ENCODE results near the gene ME1. TPM values are rescaled to one million over a fixed set of nuclear protein-coding genes. Genes with fewer than 3 reads are reported as not detected.
"Not testable (repeated sequence)": the region's sequence is repeated elsewhere in the genome, so short reads cannot be mapped to it uniquely, and the experiment has no call there.

Gene ME1
- total RNA-seq, 2 experiments from 2014 or later = 0.25 to 0.49 TPM

GRCh38 chr6:83292900-83293843, 137.7 kb downstream of the ME1 start:
- ATAC-seq = peak; percentile 83
- Mint-ChIP-seq H3K4me1 (ENCODE audit: low read depth) (peaks cover 11% of the 10 kb centered on the region), H3K27ac (no peak overlapping the region), H3K4me3 (no peak overlapping the region), H3K27me3 (peaks cover 27% of the 10 kb centered on the region), H3K9me3 (peaks cover 8% of the 10 kb centered on the region), H3K36me3 (ENCODE audit: low read depth) (no peaks in the 10 kb centered on the region)
- intact Hi-C loops (cut with micrococcal nuclease) = no loop called here
- DNase-seq = no peak
- POLR2A ChIA-PET = no interaction called here
- TF ChIP-seq, protein P1, sequence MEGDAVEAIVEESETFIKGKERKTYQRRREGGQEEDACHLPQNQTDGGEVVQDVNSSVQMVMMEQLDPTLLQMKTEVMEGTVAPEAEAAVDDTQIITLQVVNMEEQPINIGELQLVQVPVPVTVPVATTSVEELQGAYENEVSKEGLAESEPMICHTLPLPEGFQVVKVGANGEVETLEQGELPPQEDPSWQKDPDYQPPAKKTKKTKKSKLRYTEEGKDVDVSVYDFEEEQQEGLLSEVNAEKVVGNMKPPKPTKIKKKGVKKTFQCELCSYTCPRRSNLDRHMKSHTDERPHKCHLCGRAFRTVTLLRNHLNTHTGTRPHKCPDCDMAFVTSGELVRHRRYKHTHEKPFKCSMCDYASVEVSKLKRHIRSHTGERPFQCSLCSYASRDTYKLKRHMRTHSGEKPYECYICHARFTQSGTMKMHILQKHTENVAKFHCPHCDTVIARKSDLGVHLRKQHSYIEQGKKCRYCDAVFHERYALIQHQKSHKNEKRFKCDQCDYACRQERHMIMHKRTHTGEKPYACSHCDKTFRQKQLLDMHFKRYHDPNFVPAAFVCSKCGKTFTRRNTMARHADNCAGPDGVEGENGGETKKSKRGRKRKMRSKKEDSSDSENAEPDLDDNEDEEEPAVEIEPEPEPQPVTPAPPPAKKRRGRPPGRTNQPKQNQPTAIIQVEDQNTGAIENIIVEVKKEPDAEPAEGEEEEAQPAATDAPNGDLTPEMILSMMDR (IDR thresholded peaks at IDR 0.05) = no peak
- CTCF ChIA-PET = interaction anchor here (1.2 kb wide), 1 partner anchor 71 kb away, joined by 6 read pairs; no protein-coding TSS in a partner anchor

DNA sequence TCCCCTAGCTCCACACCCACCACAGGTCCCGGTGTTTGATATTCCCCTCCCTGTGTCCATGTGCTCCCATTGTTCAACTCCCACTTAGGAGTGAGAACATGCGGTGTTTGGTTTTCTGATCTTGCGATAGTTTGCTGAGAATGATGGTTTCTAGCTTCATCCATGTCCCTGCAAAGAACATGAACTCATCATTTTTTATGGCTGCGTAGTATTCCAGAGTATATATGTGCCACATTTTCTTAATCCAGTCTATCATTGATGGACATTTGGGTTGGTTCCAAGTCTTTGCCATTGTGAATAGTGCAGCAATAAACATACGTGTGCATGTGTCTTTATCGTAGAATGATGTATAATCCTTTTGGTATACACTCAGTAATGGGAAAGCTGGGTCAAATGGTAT, 143.6 kb downstream of the ME1 start:
- DNase-seq; H3K4me3 Mint-ChIP-seq; CTCF ChIA-PET; POLR2A ChIA-PET; ATAC-seq; intact Hi-C loops (cut with micrococcal nuclease); H3K27ac Mint-ChIP-seq; H3K36me3 Mint-ChIP-seq (ENCODE audit: low read depth); H3K4me1 Mint-ChIP-seq (ENCODE audit: low read depth); H3K9me3 Mint-ChIP-seq: not testable (repeated sequence)
- H3K27me3 Mint-ChIP-seq = peaks cover 14% of the 10 kb centered on the region

GRCh38 chr6:83285917-83286316, 144.9 kb downstream of the ME1 start:
- DNase-seq (no peak), ATAC-seq (no peak)
- Mint-ChIP-seq H3K9me3 (peaks cover 6% of the 10 kb centered on the region), H3K4me1 (ENCODE audit: low read depth) (no peaks in the 10 kb centered on the region), H3K4me3 (no peak overlapping the region), H3K36me3 (ENCODE audit: low read depth) (no peaks in the 10 kb centered on the region), H3K27me3 (peaks cover 8% of the 10 kb centered on the region), H3K27ac (no peak overlapping the region)
- TF ChIP-seq, protein P1 (IDR thresholded peaks at IDR 0.05) = no peak
- intact Hi-C loops (cut with micrococcal nuclease) = no loop called here
- ChIA-PET CTCF (no interaction called here), POLR2A (no interaction called here)

DNA sequence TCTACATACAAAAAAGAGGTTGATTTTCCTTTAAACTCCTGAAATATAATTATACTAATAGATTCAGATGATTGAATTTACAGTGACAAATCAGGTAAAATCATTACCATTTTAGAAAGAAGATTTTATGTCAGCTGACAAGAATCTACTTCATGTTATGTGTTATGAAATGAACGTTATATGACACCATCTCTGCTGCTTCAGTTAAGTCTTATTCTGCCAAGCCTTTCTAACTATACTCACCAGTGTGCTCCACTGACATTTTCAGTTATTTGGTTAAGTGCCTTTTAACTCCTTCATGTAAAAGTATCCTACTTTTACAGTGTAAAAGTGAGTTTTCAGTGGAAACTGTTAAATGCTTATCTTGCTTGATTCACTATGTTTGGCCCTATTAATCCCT, 157.3 kb downstream of the ME1 start:
- Mint-ChIP-seq H3K4me1 (ENCODE audit: low read depth) (peaks cover 2% of the 10 kb centered on the region), H3K9me3 (no peaks in the 10 kb centered on the region), H3K36me3 (ENCODE audit: low read depth) (no peaks in the 10 kb centered on the region), H3K27me3 (peaks cover 2% of the 10 kb centered on the region), H3K27ac (no peak overlapping the region), H3K4me3 (no peak overlapping the region)
- POLR2A ChIA-PET = no interaction called here
- TF ChIP-seq, protein P1 (IDR thresholded peaks at IDR 0.05) = no peak
- ATAC-seq = no peak
- CTCF ChIA-PET = no interaction called here
- DNase-seq = no peak
- intact Hi-C loops (cut with micrococcal nuclease) = no loop called here

DNA sequence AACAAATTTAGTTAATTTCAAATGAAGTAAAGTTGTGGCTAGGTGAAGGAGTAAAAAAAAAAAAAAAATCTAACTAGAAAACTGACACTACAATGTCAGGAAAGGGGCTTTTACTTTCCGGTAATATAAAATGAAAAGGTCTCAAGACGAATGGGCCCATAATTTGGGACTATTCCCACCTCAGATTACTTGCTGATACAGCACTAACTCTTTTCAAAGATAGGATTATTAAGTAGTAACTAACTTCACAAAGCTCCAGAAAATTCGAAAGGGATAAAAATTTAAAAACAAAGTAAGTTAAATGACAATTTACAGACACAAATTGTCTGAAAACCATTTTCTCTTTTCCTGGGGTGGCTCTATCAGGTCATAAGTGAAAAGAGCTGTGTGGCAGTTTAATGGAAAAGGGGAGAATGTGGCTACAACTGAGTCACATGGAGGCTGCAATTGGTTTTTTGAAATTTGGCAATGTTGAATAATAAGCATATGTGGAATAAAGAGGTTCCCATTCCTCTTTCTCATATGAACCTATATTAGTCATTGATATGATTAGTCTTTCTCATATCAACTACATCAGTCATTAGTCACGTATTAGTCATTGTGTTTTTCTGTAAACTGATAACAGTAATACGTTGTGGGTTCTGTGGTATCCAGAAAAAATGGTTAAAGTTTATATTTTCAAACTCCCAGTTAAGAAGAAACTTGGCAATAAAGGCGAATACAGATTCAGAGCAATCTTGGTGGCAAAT, 159.7 kb downstream of the ME1 start:
- H3K27me3 Mint-ChIP-seq = no peaks in the 10 kb centered on the region
- TF ChIP-seq, protein P1 (IDR thresholded peaks at IDR 0.05) = no peak
- H3K4me3 Mint-ChIP-seq = no peak overlapping the region
- CTCF ChIA-PET = no interaction called here
- no peaks in the 10 kb centered on the region for H3K9me3 Mint-ChIP-seq
- no peak for ATAC-seq
- no peak overlapping the region for H3K27ac Mint-ChIP-seq
- DNase-seq = no peak
- H3K36me3 Mint-ChIP-seq (ENCODE audit: low read depth) = no peaks in the 10 kb centered on the region
- POLR2A ChIA-PET = no interaction called here
- H3K4me1 Mint-ChIP-seq (ENCODE audit: low read depth) = peaks cover 2% of the 10 kb centered on the region
- intact Hi-C loops (cut with micrococcal nuclease) = no loop called here
